Measurements from ENCODE around the gene MYO18A. TPM values are rescaled to one million over a fixed set of nuclear protein-coding genes. Genes with fewer than 3 reads are reported as not detected.
A peak's percentile ranks its signal among the peaks of the same experiment; 100 is the strongest.
"Not testable (repeated sequence)": the region's sequence is repeated elsewhere in the genome, so short reads cannot be mapped to it uniquely, and the experiment has no call there.

MYO18A gene
- total RNA-seq, 2 donors from 2014 or later, result 43.8 to 56.7 TPM

GRCh38 chr17:29147682-29148081 is 32.5 kb downstream of the MYO18A start:
- no peaks in the 10 kb centered on the region for H3K36me3 ChIP-seq (ENCODE audit: control insufficient read depth, insufficient read depth, low read length)
- H3K27ac ChIP-seq (ENCODE audit: low read depth, low read length), result no peak overlapping the region
- peaks cover 35% of the 10 kb centered on the region for H3K4me1 Mint-ChIP-seq
- no peaks in the 10 kb centered on the region for H3K27me3 ChIP-seq (ENCODE audit: control insufficient read depth, insufficient read depth, low read length, poor library complexity, severe bottlenecking)
- H3K9me3 Mint-ChIP-seq, result no peaks in the 10 kb centered on the region
- no peak overlapping the region for H3K4me3 Mint-ChIP-seq
- peaks cover 4% of the 10 kb centered on the region for H3K4me1 ChIP-seq (ENCODE audit: control insufficient read depth, insufficient read depth, low read length)
- no peak overlapping the region for H3K4me3 ChIP-seq (ENCODE audit: low read length)
- H3K36me3 Mint-ChIP-seq (ENCODE audit: low read depth), result no peaks in the 10 kb centered on the region
- no peak overlapping the region for H3K9ac ChIP-seq (ENCODE audit: extremely low read depth, low read length, poor library complexity, severe bottlenecking)
- H3K9me3 ChIP-seq (ENCODE audit: control insufficient read depth, low read length), result no peaks in the 10 kb centered on the region
- no peak for TF ChIP-seq CTCF (conservative IDR thresholded peaks at IDR 0.05)
- H3K27ac Mint-ChIP-seq, result peak overlapping the region; percentile 49
- 95 to 96% methylated on average over 2 to 4 of the region's 4 CpGs for WGBS, 2 experiments (ENCODE audit: insufficient coverage in 1 of 2, insufficient read length in 1 of 2)
- no peak for DNase-seq
- no peaks in the 10 kb centered on the region for H3K27me3 Mint-ChIP-seq (ENCODE audit: insufficient read depth)

GRCh38 chr17:29147228-29147627 is 33.0 kb downstream of the MYO18A start:
- H3K27ac Mint-ChIP-seq, result peak overlapping the region; percentile 49

GRCh38 chr17:29146369-29146972 is 33.7 kb downstream of the MYO18A start:
- H3K9me3 Mint-ChIP-seq, result no peaks in the 10 kb centered on the region
- H3K4me1 ChIP-seq (ENCODE audit: control insufficient read depth, insufficient read depth, low read length), result peaks cover 4% of the 10 kb centered on the region
- no peak for TF ChIP-seq CTCF (conservative IDR thresholded peaks at IDR 0.05)

More at GRCh38 chr17:29147228-29147627, 33.0 kb downstream of the MYO18A start:
- WGBS, 2 experiments (ENCODE audit: insufficient coverage in 1 of 2, insufficient read length in 1 of 2), result 85 to 87% methylated on average over 2 of the region's 2 CpGs
- not testable (repeated sequence) for H3K36me3 Mint-ChIP-seq (ENCODE audit: low read depth); H3K27ac ChIP-seq (ENCODE audit: low read depth, low read length); H3K27me3 Mint-ChIP-seq (ENCODE audit: insufficient read depth); H3K36me3 ChIP-seq (ENCODE audit: control insufficient read depth, insufficient read depth, low read length); H3K4me1 ChIP-seq (ENCODE audit: control insufficient read depth, insufficient read depth, low read length); H3K9me3 Mint-ChIP-seq; H3K27me3 ChIP-seq (ENCODE audit: control insufficient read depth, insufficient read depth, low read length, poor library complexity, severe bottlenecking); DNase-seq; H3K9me3 ChIP-seq (ENCODE audit: control insufficient read depth, low read length); H3K4me3 ChIP-seq (ENCODE audit: low read length); H3K4me3 Mint-ChIP-seq
- peak overlapping the region; percentile 24 for H3K9ac ChIP-seq (ENCODE audit: extremely low read depth, low read length, poor library complexity, severe bottlenecking)
- H3K4me1 Mint-ChIP-seq, result peaks cover 35% of the 10 kb centered on the region

More at GRCh38 chr17:29146369-29146972, 33.7 kb downstream of the MYO18A start:
- Histone ChIP-seq H3K4me3 (ENCODE audit: low read length) (no peak overlapping the region), H3K9me3 (ENCODE audit: control insufficient read depth, low read length) (no peaks in the 10 kb centered on the region), H3K27me3 (ENCODE audit: control insufficient read depth, insufficient read depth, low read length, poor library complexity, severe bottlenecking) (no peaks in the 10 kb centered on the region), H3K27ac (ENCODE audit: low read depth, low read length) (no peak overlapping the region), H3K9ac (ENCODE audit: extremely low read depth, low read length, poor library complexity, severe bottlenecking) (no peak overlapping the region), H3K36me3 (ENCODE audit: control insufficient read depth, insufficient read depth, low read length) (no peaks in the 10 kb centered on the region)
- peaks cover 28% of the 10 kb centered on the region for H3K4me1 Mint-ChIP-seq
- peak overlapping the region; percentile 74 for H3K27ac Mint-ChIP-seq
- DNase-seq, result no peak
- WGBS, 2 experiments (ENCODE audit: insufficient coverage in 1 of 2, insufficient read length in 1 of 2), result 95 to 100% methylated on average over 1 to 2 of the region's 2 CpGs
- no peak overlapping the region for H3K4me3 Mint-ChIP-seq
- no peaks in the 10 kb centered on the region for H3K27me3 Mint-ChIP-seq (ENCODE audit: insufficient read depth)
- H3K36me3 Mint-ChIP-seq (ENCODE audit: low read depth), result no peaks in the 10 kb centered on the region

Data from endodermal cell (in vitro differentiated cells).